HepG2 (cell line): Measurements from ENCODE around the gene PFN1. TPM values are rescaled to one million over a fixed set of nuclear protein-coding genes. Genes with fewer than 3 reads are reported as not detected.

Experiments used
- BCL3 ChIP-seq: sonication (generic); formaldehyde crosslinking; IDR thresholded peaks from 2 replicates; pipeline ENCODE4 v1.5.1; 2020; ENCODE audit warnings: mild to moderate bottlenecking, missing genetic modification reagents, moderate library complexity
- DDIT3 ChIP-seq: sonication (generic); formaldehyde crosslinking; IDR thresholded peaks from 2 replicates; pipeline ENCODE4 v1.4.0; 2020; ENCODE audit warnings: mild to moderate bottlenecking, missing genetic modification reagents
- DMTF1 ChIP-seq: sonication (generic); formaldehyde crosslinking; IDR thresholded peaks from 2 replicates; pipeline ENCODE4 v1.4.0; 2020; ENCODE audit warnings: mild to moderate bottlenecking, missing genetic modification reagents
- KDM3A ChIP-seq: IDR thresholded peaks from 2 replicates; pipeline ENCODE4 v1.6.1; 2018; ENCODE audit warnings: low read depth, missing compliant biosample characterization
- KDM6A ChIP-seq: IDR thresholded peaks from 2 replicates; pipeline ENCODE4 v1.6.1; 2016; ENCODE audit warnings: low read depth
- MBNL3 ChIP-seq: fragments of 250-450 bp; sonication (Bioruptor Pico); conservative IDR thresholded peaks from 2 replicates; pipeline ENCODE4 v1.8.0; 2022; ENCODE audit warnings: mild to moderate bottlenecking, inconsistent platforms
- MED8 ChIP-seq: sonication (generic); formaldehyde crosslinking; IDR thresholded peaks from 2 replicates; pipeline ENCODE4 v1.8.1; 2023; ENCODE audit warnings: mild to moderate bottlenecking, missing genetic modification reagents; ENCODE audit not compliant: insufficient replicate concordance
- MTF2 ChIP-seq: sonication (generic); formaldehyde crosslinking; IDR thresholded peaks from 2 replicates; pipeline ENCODE4 v1.5.0; 2020; ENCODE audit warnings: missing genetic modification reagents, borderline replicate concordance
- PATZ1 ChIP-seq: sonication (generic); formaldehyde crosslinking; IDR thresholded peaks from 2 replicates; pipeline ENCODE4 v1.4.0; 2020; ENCODE audit warnings: missing genetic modification reagents
- RFXAP ChIP-seq: sonication (generic); formaldehyde crosslinking; IDR thresholded peaks from 2 replicates; pipeline ENCODE4 v1.4.0; 2020; ENCODE audit warnings: missing genetic modification reagents, borderline replicate concordance
- RXRA ChIP-seq: sonication (generic); formaldehyde crosslinking; IDR thresholded peaks from 2 replicates; pipeline ENCODE4 v1.5.1; 2020; ENCODE audit warnings: missing genetic modification reagents
- SPEN ChIP-seq: sonication (generic); formaldehyde crosslinking; IDR thresholded peaks from 2 replicates; pipeline ENCODE4 v1.5.1; 2020; ENCODE audit warnings: low read depth, mild to moderate bottlenecking, missing genetic modification reagents
- STAG1 ChIP-seq: sonication (generic); formaldehyde crosslinking; IDR thresholded peaks from 2 replicates; pipeline ENCODE4 v1.4.0; 2020; ENCODE audit warnings: missing genetic modification reagents
- TBL1XR1 ChIP-seq: fragments of 150-350 bp; IDR thresholded peaks from 2 replicates; pipeline ENCODE4 v1.6.1; 2014; ENCODE audit warnings: borderline replicate concordance, low read length; ENCODE audit not compliant: partially characterized antibody
- TCF7 ChIP-seq: sonication (generic); IDR thresholded peaks from 2 replicates; pipeline ENCODE4 v1.6.1; 2016; ENCODE audit warnings: antibody characterized with exemption, low read depth
- ZBTB2 ChIP-seq: sonication (generic); formaldehyde crosslinking; IDR thresholded peaks from 2 replicates; pipeline ENCODE4 v1.8.0; 2022; ENCODE audit warnings: low read depth, missing genetic modification reagents
- ZNF260 ChIP-seq: sonication (generic); formaldehyde crosslinking; IDR thresholded peaks from 2 replicates; pipeline ENCODE4 v1.4.0; 2020; ENCODE audit warnings: missing genetic modification reagents, low read depth, mild to moderate bottlenecking, borderline replicate concordance
- ZNF607 ChIP-seq: sonication (generic); formaldehyde crosslinking; IDR thresholded peaks from 2 replicates; pipeline ENCODE4 v1.5.1; 2020; ENCODE audit warnings: missing genetic modification reagents, mild to moderate bottlenecking, borderline replicate concordance
- ZNF639 ChIP-seq: conservative IDR thresholded peaks from 2 replicates; pipeline ENCODE4 v1.6.1; 2018; ENCODE audit warnings: missing genetic modification reagents
- ZSCAN21 ChIP-seq: sonication (generic); formaldehyde crosslinking; IDR thresholded peaks from 2 replicates; pipeline ENCODE4 v1.8.0; 2022; ENCODE audit warnings: mild to moderate bottlenecking, missing genetic modification reagents, moderate library complexity, borderline replicate concordance
- ZSCAN22 ChIP-seq: sonication (generic); formaldehyde crosslinking; IDR thresholded peaks from 2 replicates; pipeline ENCODE4 v1.4.0; 2020; ENCODE audit warnings: mild to moderate bottlenecking, missing genetic modification reagents
- polyA plus RNA-seq, 8 experiments: library from polyadenylated mRNA; depleted of rRNA in 3 of 8; stranded (reverse) in 7 of 8; unstranded in 1 of 8; fragments of >200 nt; fragmentation: Illumina TruSeq in 4 of 8; extraction: Trizol in 4 of 8; gene quantifications; 2 replicates each; pipeline versions ENCODE4 v1.2.1 to v1.2.3, GENCODE V29; 2011 to 2016; ENCODE audit warnings: low read depth in 4 of 8, missing spikeins in 1 of 8, mixed read lengths in 1 of 8; ENCODE audit not compliant: insufficient read depth in 1 of 8
- total RNA-seq, 5 experiments: library from RNA; depleted of rRNA; stranded (reverse); fragments of >200 nt; fragmentation: Illumina TruSeq; extraction: Trizol; gene quantifications; 2 replicates each; pipeline ENCODE4 v1.2.3, GENCODE V29; 2016; ENCODE audit warnings: low read depth in 1 of 5

The PFN1 gene
- total and polyA plus RNA-seq, 2 of the 13 experiments (the other 11 are each of a cell fraction or from before 2014, with no cell fraction given), result 494 to 613 TPM

- TF ChIP-seq DMTF1 (CRISPR knock-in tag) (no peak), DDIT3 (CRISPR knock-in tag) (no peak), KDM6A (CRISPR knock-in tag) (no peak), ZNF260 (CRISPR knock-in tag) (no peak), ZBTB2 (CRISPR knock-in tag) (peak; percentile 85), MBNL3 (no peak), PATZ1 (CRISPR knock-in tag) (peak; percentile 49), MTF2 (no peak), KDM3A (CRISPR knock-in tag) (0 out of 2 replicates have a peak, but pooled peaks have one; percentile 0), ZSCAN22 (CRISPR knock-in tag) (no peak), ZSCAN21 (CRISPR knock-in tag) (no peak; the same call in 1 of the 2 replicates), TCF7 (no peak), MED8 (no peak), RFXAP (no peak), STAG1 (no peak), SPEN (peak; percentile 62), ZNF607 (CRISPR knock-in tag) (peak; percentile 91), ZNF639 (CRISPR knock-in tag) (no peak; the same call in none of the 2 replicates), TBL1XR1 (no peak), BCL3 (CRISPR knock-in tag) (peak; percentile 93), RXRA (CRISPR knock-in tag) (no peak)
Observed at GRCh38 chr17:4948166-4948930, at the start of gene PFN1 (continued).
